GM10266 (cell line): ENCODE results near the gene PLEKHH3.
"Not testable (repeated sequence)": the region's sequence is repeated elsewhere in the genome, so short reads cannot be mapped to it uniquely, and the experiment has no call there.

ENCODE experiments used
- DNase-seq: peaks from one replicate; pipeline ENCODE4 v3.0.0; 2012; ENCODE audit errors: extremely low spot score
- TF ChIP-seq, protein P1 (sequence below): IDR thresholded peaks from 2 replicates; pipeline ENCODE4 v1.5.1; 2012; ENCODE audit warnings: mild to moderate bottlenecking, low read depth; ENCODE audit not compliant: control insufficient read depth, insufficient read depth; ENCODE audit errors: missing control alignments

The PLEKHH3 gene

DNA sequence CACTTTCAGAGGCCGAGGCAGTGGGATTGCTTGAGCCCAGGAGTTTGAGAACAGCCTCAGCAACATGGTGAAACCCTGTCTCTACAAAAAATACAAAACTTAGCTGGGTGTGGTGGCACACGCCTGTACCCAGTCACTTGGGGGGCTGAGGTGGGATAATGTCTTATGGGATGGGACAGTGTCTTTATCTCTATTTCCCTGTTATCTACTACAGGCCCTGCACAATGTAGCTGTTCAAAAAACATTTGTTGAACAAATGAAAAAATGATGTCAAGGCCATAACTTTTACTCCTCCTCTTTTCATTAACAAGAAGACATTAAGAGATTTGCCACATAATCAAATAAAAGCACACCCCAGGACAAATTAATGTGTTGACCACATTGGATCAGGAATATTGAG is 53.5 kb downstream of the PLEKHH3 start:
- TF ChIP-seq, protein P1, sequence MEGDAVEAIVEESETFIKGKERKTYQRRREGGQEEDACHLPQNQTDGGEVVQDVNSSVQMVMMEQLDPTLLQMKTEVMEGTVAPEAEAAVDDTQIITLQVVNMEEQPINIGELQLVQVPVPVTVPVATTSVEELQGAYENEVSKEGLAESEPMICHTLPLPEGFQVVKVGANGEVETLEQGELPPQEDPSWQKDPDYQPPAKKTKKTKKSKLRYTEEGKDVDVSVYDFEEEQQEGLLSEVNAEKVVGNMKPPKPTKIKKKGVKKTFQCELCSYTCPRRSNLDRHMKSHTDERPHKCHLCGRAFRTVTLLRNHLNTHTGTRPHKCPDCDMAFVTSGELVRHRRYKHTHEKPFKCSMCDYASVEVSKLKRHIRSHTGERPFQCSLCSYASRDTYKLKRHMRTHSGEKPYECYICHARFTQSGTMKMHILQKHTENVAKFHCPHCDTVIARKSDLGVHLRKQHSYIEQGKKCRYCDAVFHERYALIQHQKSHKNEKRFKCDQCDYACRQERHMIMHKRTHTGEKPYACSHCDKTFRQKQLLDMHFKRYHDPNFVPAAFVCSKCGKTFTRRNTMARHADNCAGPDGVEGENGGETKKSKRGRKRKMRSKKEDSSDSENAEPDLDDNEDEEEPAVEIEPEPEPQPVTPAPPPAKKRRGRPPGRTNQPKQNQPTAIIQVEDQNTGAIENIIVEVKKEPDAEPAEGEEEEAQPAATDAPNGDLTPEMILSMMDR, result no peak
- no peak for DNase-seq

DNA sequence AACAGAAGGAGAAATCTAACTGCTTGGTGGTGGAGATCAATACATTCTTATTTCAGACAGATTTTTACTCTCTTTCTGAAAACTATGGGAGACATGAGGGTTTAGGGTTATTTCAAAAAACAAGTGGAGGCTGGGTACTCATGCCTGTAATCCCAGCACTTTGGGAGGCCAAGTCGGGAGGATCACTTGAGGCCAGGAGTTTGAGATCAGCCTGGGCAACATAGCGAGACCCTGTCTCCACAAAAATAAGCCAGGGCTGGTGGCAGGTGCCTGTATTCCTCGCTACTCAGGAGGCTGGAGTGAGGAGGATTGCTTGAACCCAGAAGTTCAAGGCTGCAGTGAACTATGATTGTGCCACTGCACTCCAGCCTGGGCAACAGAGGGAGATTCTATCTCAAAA is 54.8 kb downstream of the PLEKHH3 start:
- DNase-seq, result not testable (repeated sequence)

DNA sequence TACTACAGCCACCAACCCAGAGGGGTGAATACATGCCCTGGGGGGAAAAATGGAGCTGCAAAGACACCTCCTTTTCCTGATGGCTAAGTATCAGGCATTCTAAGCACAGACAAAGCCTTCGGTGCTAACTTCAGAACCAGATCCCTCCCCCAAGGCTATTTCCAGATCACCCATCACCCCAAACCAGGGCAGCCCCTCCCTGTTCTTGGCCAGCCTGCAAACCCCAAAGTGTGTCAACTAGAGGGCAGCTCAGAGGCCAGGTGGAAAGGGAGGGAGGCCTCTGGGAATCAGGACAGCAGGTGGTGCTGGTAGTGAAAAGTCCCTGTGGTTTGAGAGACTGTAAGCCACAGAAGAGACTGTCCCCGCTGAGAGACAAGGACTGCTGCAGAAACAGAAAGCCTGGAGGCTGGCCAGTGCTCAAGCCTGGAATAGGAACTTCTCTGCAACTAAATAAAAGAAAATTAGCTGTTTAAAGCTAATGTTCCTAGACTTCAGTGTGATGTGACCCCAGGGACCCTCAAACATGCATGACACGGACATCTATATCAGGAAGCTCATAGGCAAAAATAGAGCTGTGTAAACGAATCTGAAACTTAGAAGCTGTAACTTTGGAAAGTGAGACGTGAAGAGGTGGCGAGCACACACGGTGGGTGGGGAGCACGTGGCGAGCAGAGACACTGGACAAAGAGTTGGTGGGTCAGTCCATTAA is 58.2 kb downstream of the PLEKHH3 start:
- DNase-seq, result peak; percentile 73
- TF ChIP-seq, protein P1, result peak; percentile 51

DNA sequence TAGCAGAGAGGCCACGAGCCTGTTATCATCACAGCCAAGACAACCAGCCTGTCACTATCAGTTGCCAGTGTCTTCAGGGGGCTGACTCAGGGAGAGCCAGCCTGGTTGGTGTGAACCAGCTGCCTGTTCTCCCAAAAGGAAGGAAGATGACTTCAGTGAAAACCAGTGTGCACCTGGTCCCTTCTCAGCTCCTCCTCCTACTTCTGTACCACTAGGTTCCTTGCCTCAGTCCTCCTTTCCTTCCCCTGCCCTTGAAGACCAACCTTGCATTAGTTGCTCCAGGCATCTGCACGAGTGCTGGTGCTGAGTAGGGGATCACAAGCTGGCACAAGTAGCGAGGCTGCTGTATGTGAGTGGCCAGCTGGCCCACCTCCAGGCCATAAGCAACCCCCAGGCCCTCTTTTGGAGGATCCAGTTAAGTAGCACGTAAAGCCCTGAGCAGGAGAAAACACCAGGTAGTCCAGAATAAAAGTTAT is 58.8 kb downstream of the PLEKHH3 start:
- peak; percentile 29 for DNase-seq
- TF ChIP-seq, protein P1, result no peak
